UCSD-AML1 (cell line): ENCODE data around the gene FARS2.

ENCODE experiments used
- DNase-seq: peaks from one replicate; lab custom pipeline; 2025; ENCODE audit not compliant: unreplicated experiment; lab: John Stamatoyannopoulos, UW

Gene FARS2

GRCh38 chr6:5248302-5249098 lies 12.8 kb upstream of the FARS2 start:
- no peak for DNase-seq

GRCh38 chr6:5249451-5250122 lies 11.7 kb upstream of the FARS2 start:
- no peak for DNase-seq

GRCh38 chr6:5250451-5250850 lies 10.9 kb upstream of the FARS2 start:
- DNase-seq, result no peak

- no peak for DNase-seq
These were observed 10.4 kb upstream of the FARS2 start for GRCh38 chr6:5250911-5251310.

GRCh38 chr6:5256952-5257351 lies 4.4 kb upstream of the FARS2 start:
- DNase-seq, result no peak

GRCh38 chr6:5257400-5257799 lies 3.9 kb upstream of the FARS2 start:
- DNase-seq, result no peak

GRCh38 chr6:5259428-5259827 lies 1.9 kb upstream of the FARS2 start:
- no peak for DNase-seq

- peak; percentile 64 for DNase-seq
These were observed 1.1 kb upstream of the FARS2 start for GRCh38 chr6:5260111-5260620.

GRCh38 chr6:5261545-5262109 lies 314 bp downstream of the FARS2 start:
- no peak for DNase-seq

- DNase-seq, result no peak
These were observed 5.1 kb downstream of the FARS2 start for GRCh38 chr6:5266423-5266822.

- DNase-seq, result no peak
These were observed 8.9 kb downstream of the FARS2 start for GRCh38 chr6:5270093-5270680.

GRCh38 chr6:5271926-5272325 lies 10.6 kb downstream of the FARS2 start:
- DNase-seq, result no peak

GRCh38 chr6:5274231-5274630 lies 12.9 kb downstream of the FARS2 start:
- no peak for DNase-seq

- DNase-seq, result no peak
These were observed 14.2 kb downstream of the FARS2 start for GRCh38 chr6:5275497-5275896.

GRCh38 chr6:5276581-5276980 lies 15.3 kb downstream of the FARS2 start:
- no peak for DNase-seq

GRCh38 chr6:5277589-5277988 lies 16.3 kb downstream of the FARS2 start:
- DNase-seq, result no peak

GRCh38 chr6:5278047-5278446 lies 16.7 kb downstream of the FARS2 start:
- no peak for DNase-seq

GRCh38 chr6:5278565-5279120 lies 17.3 kb downstream of the FARS2 start:
- DNase-seq, result no peak

GRCh38 chr6:5279891-5280338 lies 18.6 kb downstream of the FARS2 start:
- DNase-seq, result no peak

GRCh38 chr6:5280920-5281319 lies 19.6 kb downstream of the FARS2 start:
- no peak for DNase-seq

GRCh38 chr6:5282191-5282623 lies 20.9 kb downstream of the FARS2 start:
- DNase-seq, result no peak
